Neural cell (in vitro differentiated cells): Measurements from ENCODE around the gene ING4. TPM values are rescaled to one million over a fixed set of nuclear protein-coding genes. Genes with fewer than 3 reads are reported as not detected.

Experiments used
- H2AFZ ChIP-seq: fragments of 200-600, 300-800 bp; sonication (generic), shearing (Covaris generic); 2 replicates; pipeline ENCODE4 v1.6.0; 2014; ENCODE audit warnings: low read depth, mild to moderate bottlenecking, antibody characterized with exemption, low read length, moderate library complexity
- H3F3A ChIP-seq: fragments of 200-600 bp; shearing (Covaris generic); 2 replicates; pipeline ENCODE4 v1.6.1; 2016; ENCODE audit warnings: mild to moderate bottlenecking, moderate library complexity, mixed read lengths, antibody characterized with exemption, low read length; ENCODE audit not compliant: insufficient read depth, poor library complexity, severe bottlenecking
- H3K27ac ChIP-seq: fragments of 200-600, 300-800 bp; sonication (generic), shearing (Covaris generic); 2 replicates; pipeline ENCODE4 v1.5.1; 2014; ENCODE audit warnings: mild to moderate bottlenecking, low read length, moderate library complexity
- H3K27me3 ChIP-seq: fragments of 300-800, 200-600 bp; sonication (generic), shearing (Covaris generic); 2 replicates; pipeline ENCODE4 v1.6.0; 2014; ENCODE audit warnings: mild to moderate bottlenecking, low read depth, low read length, moderate library complexity; ENCODE audit not compliant: insufficient read depth
- H3K36me3 ChIP-seq: fragments of 300-800, 200-600 bp; sonication (generic), shearing (Covaris generic); 2 replicates; pipeline ENCODE4 v1.5.1; 2014; ENCODE audit warnings: mild to moderate bottlenecking, antibody characterized with exemption, low read length, moderate library complexity; ENCODE audit not compliant: insufficient read depth
- H3K4me2 ChIP-seq: fragments of 300-800, 200-600 bp; sonication (generic), shearing (Covaris generic); 2 replicates; pipeline ENCODE4 v1.6.0; 2014; ENCODE audit warnings: mild to moderate bottlenecking, low read length
- H3K4me3 ChIP-seq: fragments of 300-800, 200-600 bp; sonication (generic), shearing (Covaris generic); 2 replicates; pipeline ENCODE4 v1.5.1; 2014; ENCODE audit warnings: mild to moderate bottlenecking, low read length, moderate library complexity
- H3K79me2 ChIP-seq: fragments of 200-600 bp; shearing (Covaris generic); replicated peaks from 2 replicates; pipeline ENCODE4 v1.6.0; 2014; ENCODE audit warnings: mild to moderate bottlenecking, low read length, moderate library complexity; ENCODE audit not compliant: insufficient read depth
- H3K9ac ChIP-seq: fragments of 300-800, 200-600 bp; sonication (generic), shearing (Covaris generic); 2 replicates; pipeline ENCODE4 v1.6.1; 2016; ENCODE audit warnings: mild to moderate bottlenecking, low read length, mixed read lengths
- H3K9me2 ChIP-seq: fragments of 200-600 bp; shearing (Covaris generic); 2 replicates; pipeline ENCODE4 v1.6.1; 2016; ENCODE audit warnings: mild to moderate bottlenecking, low read length, mixed read lengths; ENCODE audit not compliant: insufficient read depth
- H3K9me3 ChIP-seq: fragments of 200-600, 300-800 bp; sonication (generic), shearing (Covaris generic); 2 replicates; pipeline ENCODE4 v1.6.1; 2016; ENCODE audit warnings: mild to moderate bottlenecking, mixed run types, low read length, moderate library complexity, mixed read lengths
- H4K20me1 ChIP-seq: fragments of 200-600 bp; shearing (Covaris generic); 2 replicates; pipeline ENCODE4 v1.6.1; 2016; ENCODE audit warnings: mild to moderate bottlenecking, mixed run types; ENCODE audit not compliant: insufficient read depth
- EZH2 ChIP-seq: fragments of 200-600, 300-800 bp; shearing (Covaris generic), sonication (generic); IDR thresholded peaks from 2 replicates; pipeline ENCODE4 v1.6.1; 2014; ENCODE audit warnings: antibody characterized with exemption, low read length, borderline replicate concordance, mild to moderate bottlenecking; ENCODE audit not compliant: insufficient read depth, poor library complexity, severe bottlenecking
- MXI1 ChIP-seq: fragments of 450-650 bp; conservative IDR thresholded peaks from 2 replicates; pipeline ENCODE4 v1.6.1; 2014; ENCODE audit warnings: antibody characterized with exemption, mild to moderate bottlenecking; ENCODE audit not compliant: poor library complexity, severe bottlenecking
- POLR2AphosphoS5 ChIP-seq: IDR thresholded peaks from 2 replicates; pipeline ENCODE4 v1.6.1; 2012
- RAD21 ChIP-seq: fragments of 450-650 bp; conservative IDR thresholded peaks from 2 replicates; pipeline ENCODE4 v1.6.1; 2014; ENCODE audit warnings: antibody characterized with exemption, mild to moderate bottlenecking, moderate library complexity
- SMC3 ChIP-seq: fragments of 450-650 bp; conservative IDR thresholded peaks from 2 replicates; pipeline ENCODE4 v1.6.1; 2014; ENCODE audit warnings: antibody characterized with exemption, mild to moderate bottlenecking, moderate library complexity; ENCODE audit not compliant: poor library complexity
- TAF1 ChIP-seq: IDR thresholded peaks from 2 replicates; pipeline ENCODE4 v1.6.1; 2012; ENCODE audit warnings: low read depth
- polyA plus RNA-seq: library from polyadenylated mRNA; depleted of rRNA; stranded (reverse); fragments of >200 nt; gene quantifications from 2 replicates; pipeline ENCODE4 v1.2.3, GENCODE V29; 2014
- TF ChIP-seq, protein P1 (sequence below): fragments of 450-650 bp; IDR thresholded peaks from 2 replicates; pipeline ENCODE4 v1.5.1; 2014; ENCODE audit warnings: antibody characterized with exemption, mild to moderate bottlenecking, moderate library complexity; ENCODE audit not compliant: poor library complexity, severe bottlenecking
- TF ChIP-seq, protein P2 (sequence below): IDR thresholded peaks from 2 replicates; pipeline ENCODE4 v1.6.1; 2012; ENCODE audit warnings: borderline replicate concordance

The ING4 gene
- polyA plus RNA-seq, 1 donor from 2014 or later = 540 TPM

DNA sequence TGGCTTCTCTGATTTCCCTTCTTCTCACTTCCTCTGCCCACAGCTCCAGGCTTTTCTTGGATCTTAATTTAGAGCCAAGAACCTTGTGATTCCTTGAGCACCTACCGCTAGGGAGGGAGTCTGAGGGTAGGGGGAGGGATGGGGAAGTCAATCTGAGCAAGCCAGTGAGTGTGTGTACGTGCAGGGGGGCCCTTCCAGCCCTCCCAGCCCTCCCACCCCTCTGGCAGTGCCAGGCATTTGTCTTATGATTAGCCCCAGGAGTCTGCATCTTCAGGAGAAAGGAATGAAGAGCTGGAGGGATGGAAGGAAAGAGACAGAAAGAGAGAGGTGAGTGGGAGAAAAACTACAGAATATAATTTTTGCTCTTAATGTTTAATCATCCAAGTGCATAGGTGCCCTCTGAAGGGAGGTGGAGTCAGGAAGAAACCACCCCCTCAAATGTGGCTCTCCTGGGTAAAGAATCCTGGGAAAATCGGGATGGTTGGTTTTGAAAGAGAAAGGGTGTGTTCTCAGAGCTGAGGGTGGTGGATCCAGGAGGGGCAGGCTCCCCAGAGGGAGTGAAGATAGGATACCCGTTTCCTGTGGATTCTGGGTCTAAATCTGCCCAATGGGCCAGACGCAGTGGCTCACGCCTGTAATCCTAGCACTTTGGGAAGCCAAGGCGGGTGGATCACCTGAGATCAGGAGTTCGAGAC is 35.6 kb upstream of the ING4 start:
- Histone ChIP-seq H3F3A (no peaks in the 10 kb centered on the region), H3K9ac (no peak overlapping the region), H3K27me3 (no peaks in the 10 kb centered on the region), H3K36me3 (no peaks in the 10 kb centered on the region), H3K27ac (no peak overlapping the region), H4K20me1 (no peaks in the 10 kb centered on the region), H3K4me3 (peak overlapping the region; percentile 97), H3K9me3 (no peaks in the 10 kb centered on the region), H3K9me2 (no peaks in the 10 kb centered on the region), H3K4me2 (no peak overlapping the region), H3K79me2 (peaks cover 8% of the 10 kb centered on the region), H2AFZ (no peak overlapping the region)
- TF ChIP-seq, protein P1, sequence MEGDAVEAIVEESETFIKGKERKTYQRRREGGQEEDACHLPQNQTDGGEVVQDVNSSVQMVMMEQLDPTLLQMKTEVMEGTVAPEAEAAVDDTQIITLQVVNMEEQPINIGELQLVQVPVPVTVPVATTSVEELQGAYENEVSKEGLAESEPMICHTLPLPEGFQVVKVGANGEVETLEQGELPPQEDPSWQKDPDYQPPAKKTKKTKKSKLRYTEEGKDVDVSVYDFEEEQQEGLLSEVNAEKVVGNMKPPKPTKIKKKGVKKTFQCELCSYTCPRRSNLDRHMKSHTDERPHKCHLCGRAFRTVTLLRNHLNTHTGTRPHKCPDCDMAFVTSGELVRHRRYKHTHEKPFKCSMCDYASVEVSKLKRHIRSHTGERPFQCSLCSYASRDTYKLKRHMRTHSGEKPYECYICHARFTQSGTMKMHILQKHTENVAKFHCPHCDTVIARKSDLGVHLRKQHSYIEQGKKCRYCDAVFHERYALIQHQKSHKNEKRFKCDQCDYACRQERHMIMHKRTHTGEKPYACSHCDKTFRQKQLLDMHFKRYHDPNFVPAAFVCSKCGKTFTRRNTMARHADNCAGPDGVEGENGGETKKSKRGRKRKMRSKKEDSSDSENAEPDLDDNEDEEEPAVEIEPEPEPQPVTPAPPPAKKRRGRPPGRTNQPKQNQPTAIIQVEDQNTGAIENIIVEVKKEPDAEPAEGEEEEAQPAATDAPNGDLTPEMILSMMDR = no peak
- no peak for TF ChIP-seq SMC3
- no peak for TF ChIP-seq MXI1
- no peak for TF ChIP-seq POLR2AphosphoS5

DNA sequence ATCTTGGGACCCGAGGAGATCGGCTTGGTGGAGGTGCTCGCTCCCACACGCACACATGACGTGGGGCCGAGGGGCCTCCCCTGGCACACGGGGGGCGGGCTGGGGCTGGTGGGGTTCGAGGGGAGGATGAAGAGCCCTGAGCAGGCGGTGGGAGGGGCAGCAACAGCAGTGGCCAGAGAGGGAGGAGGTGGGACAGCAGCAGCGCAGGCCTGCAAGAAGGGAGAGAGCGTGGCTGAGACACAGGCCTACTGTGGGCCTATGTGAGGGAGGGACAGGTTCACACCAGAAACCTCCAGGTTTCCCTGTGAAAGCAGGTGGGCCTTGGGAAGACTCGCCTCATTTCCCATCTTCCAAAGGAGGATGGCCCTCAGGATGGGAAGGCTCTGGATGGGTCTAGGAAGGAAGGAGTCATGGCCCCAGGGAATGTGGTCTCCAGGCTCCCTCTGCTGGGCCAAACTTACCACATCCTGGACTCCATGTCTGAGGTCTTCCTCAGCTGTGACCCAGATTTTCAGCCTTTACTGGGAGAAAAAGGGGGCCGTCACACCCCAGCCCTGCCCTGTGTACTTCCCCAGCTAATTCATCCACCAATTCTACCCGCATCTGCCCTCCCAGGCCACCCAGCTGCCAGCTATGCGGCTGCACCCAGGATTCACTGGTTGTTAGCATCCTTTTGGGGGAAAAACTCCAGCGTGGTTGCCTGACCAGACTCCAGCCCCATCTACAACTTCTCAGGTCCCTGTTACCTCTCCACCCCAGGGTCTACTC is 34.8 kb upstream of the ING4 start:
- H3K4me2 ChIP-seq = no peak overlapping the region
- H3K9me2 ChIP-seq = no peaks in the 10 kb centered on the region
- H4K20me1 ChIP-seq = no peaks in the 10 kb centered on the region
- H2AFZ ChIP-seq = no peak overlapping the region
- no peaks in the 10 kb centered on the region for H3F3A ChIP-seq
- H3K27me3 ChIP-seq = no peaks in the 10 kb centered on the region
- H3K79me2 ChIP-seq = peaks cover 8% of the 10 kb centered on the region
- peak overlapping the region; percentile 97 for H3K4me3 ChIP-seq
- H3K9ac ChIP-seq = no peak overlapping the region
- H3K9me3 ChIP-seq = no peaks in the 10 kb centered on the region
- no peak for TF ChIP-seq POLR2AphosphoS5
- TF ChIP-seq, protein P1 = no peak
- TF ChIP-seq RAD21 = peak; percentile 35
- no peaks in the 10 kb centered on the region for H3K36me3 ChIP-seq
- H3K27ac ChIP-seq = no peak overlapping the region

DNA sequence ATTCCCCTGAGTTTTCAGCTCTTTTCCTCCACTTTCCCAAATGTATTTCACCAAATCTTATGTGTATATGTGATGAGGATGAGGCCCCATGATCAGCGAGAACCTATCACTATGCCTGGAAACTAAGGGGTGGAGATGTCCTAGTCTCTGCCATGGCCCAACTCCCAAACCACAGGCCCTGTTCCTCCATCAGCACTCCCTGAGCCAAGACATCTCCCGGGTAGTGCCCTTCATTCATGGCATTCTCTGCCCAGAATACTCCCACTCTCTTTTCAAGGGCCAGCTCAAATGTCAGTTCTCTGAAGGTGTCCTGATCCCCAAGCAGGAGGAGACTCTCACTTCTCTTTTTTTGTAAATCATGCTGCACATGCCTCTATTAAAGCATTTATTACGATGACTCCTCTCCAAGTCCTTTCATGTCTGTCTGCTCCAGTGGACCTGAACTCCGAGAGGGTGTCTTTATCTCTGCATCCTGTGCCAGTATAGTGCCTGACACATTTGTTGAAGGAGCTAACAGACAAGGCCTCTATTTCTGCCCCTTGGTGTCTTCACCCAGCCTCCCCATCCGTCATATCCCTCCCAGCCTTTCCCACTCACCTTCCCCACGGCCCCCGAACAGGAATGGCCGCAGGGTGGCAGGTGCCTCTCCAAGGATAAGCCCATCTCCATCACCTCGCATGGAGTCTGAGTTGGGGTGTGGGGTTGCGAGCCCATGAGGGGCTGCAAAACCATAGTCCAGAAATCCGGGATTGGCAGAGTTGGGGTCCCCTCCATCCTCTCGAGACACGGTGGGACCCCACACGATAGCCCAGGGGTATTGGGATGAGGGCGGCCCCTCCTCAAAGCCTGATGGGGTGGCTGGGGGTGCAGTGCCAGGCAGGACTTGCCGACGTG is 34.0 kb upstream of the ING4 start:
- no peak overlapping the region for H3K4me2 ChIP-seq
- no peaks in the 10 kb centered on the region for H4K20me1 ChIP-seq
- H3K4me3 ChIP-seq = no peak overlapping the region
- H3K9ac ChIP-seq = no peak overlapping the region
- H3K36me3 ChIP-seq = no peaks in the 10 kb centered on the region
- H3K9me2 ChIP-seq = no peaks in the 10 kb centered on the region
- H2AFZ ChIP-seq = no peak overlapping the region
- H3K9me3 ChIP-seq = no peaks in the 10 kb centered on the region
- H3F3A ChIP-seq = no peaks in the 10 kb centered on the region
- H3K79me2 ChIP-seq = peaks cover 8% of the 10 kb centered on the region
- no peak overlapping the region for H3K27ac ChIP-seq
- H3K27me3 ChIP-seq = no peaks in the 10 kb centered on the region
- TF ChIP-seq, protein P1 = no peak
- TF ChIP-seq MXI1 = no peak
- TF ChIP-seq TAF1 = no peak
- no peak for TF ChIP-seq EZH2
- no peak for TF ChIP-seq SMC3
- TF ChIP-seq RAD21 = no peak
- TF ChIP-seq, protein P2, sequence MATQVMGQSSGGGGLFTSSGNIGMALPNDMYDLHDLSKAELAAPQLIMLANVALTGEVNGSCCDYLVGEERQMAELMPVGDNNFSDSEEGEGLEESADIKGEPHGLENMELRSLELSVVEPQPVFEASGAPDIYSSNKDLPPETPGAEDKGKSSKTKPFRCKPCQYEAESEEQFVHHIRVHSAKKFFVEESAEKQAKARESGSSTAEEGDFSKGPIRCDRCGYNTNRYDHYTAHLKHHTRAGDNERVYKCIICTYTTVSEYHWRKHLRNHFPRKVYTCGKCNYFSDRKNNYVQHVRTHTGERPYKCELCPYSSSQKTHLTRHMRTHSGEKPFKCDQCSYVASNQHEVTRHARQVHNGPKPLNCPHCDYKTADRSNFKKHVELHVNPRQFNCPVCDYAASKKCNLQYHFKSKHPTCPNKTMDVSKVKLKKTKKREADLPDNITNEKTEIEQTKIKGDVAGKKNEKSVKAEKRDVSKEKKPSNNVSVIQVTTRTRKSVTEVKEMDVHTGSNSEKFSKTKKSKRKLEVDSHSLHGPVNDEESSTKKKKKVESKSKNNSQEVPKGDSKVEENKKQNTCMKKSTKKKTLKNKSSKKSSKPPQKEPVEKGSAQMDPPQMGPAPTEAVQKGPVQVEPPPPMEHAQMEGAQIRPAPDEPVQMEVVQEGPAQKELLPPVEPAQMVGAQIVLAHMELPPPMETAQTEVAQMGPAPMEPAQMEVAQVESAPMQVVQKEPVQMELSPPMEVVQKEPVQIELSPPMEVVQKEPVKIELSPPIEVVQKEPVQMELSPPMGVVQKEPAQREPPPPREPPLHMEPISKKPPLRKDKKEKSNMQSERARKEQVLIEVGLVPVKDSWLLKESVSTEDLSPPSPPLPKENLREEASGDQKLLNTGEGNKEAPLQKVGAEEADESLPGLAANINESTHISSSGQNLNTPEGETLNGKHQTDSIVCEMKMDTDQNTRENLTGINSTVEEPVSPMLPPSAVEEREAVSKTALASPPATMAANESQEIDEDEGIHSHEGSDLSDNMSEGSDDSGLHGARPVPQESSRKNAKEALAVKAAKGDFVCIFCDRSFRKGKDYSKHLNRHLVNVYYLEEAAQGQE = no peak
